ENCODE measurements around the gene HOXC11.
A peak's percentile ranks its signal among the peaks of the same experiment; 100 is the strongest.

Gene HOXC11

DNA sequence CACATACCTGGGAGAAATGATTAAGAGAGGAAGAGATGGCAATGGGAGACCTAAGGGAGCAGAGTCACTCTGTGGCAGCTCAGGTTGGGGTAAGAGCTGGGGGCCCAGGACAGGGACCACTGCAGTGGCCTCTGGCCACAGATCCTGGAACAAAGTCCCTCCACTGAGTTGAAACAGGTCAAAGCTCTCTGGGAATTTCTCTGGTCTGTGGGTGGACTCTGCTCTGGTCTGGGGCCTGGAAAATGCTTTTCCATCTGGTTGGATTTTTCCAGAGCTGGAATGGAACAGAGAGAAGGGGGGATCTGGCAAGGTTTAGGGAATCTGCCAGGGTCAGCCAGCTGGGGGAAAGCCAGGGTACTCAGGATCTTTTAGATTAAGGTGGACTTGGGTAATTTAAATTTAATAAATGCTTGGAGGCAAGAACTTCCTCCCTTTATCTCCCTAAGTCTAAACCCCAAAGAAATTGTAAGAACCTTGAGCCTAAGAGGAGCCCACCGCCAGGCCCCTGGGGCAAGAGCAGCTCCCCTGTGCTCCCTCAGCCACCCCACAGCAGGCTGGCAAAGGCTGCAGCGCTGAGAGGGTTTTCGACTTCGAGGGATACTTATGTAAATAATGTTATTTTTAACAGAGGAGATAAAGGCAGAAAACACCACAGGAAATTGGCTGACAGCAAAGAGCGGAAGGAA is 15.8 kb downstream of the HOXC11 start:
- no peaks in the 10 kb centered on the region for H3K36me3 ChIP-seq (ENCODE audit: insufficient read depth, low read length)
- H3K4me1 ChIP-seq (ENCODE audit: insufficient read depth, low read length): no peaks in the 10 kb centered on the region
- H3K9ac ChIP-seq (ENCODE audit: low read depth, low read length): no peak overlapping the region
- H3K9me3 ChIP-seq (ENCODE audit: control insufficient read depth, insufficient read depth, low read length): no peaks in the 10 kb centered on the region

DNA sequence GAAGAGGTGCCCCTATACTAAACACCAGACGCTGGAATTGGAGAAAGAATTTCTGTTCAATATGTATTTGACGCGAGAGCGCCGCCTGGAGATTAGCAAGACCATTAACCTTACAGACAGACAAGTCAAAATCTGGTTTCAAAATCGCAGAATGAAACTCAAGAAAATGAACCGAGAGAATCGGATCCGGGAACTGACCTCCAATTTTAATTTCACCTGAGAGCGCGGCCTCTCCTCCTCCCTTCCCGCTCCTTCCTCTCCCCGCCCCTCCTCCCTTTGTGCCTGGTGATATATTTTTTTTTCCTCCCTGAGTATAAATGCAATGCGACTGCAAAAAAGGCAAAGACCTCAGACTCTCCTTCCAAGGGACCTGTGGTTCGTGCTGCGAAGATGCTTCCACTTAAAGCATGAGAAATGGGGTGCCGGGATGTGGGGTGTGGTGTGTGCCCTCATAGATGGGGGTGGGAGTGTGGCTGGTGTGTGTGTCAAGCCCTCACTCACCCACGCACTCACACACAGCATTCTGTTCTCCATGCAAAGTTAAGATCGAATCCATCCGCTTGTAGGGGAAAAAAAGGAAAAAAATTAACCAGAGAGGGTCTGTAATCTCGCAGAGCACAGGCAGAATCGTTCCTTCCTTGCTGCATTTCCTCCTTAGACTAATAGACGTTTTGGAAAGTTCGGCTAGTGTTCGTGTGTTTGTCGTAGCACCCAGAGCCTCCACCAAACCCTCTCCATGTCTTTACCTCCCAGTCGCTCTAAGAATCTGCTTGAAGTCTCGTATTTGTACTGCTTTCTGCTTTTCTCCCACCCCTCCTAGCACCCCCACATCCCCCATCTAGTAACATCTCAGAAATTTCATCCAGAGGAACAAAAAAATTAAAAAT is 16.5 kb downstream of the HOXC11 start:
- Histone ChIP-seq H3K4me1 (ENCODE audit: insufficient read depth, low read length) (no peaks in the 10 kb centered on the region), H3K36me3 (ENCODE audit: insufficient read depth, low read length) (no peaks in the 10 kb centered on the region), H3K9me3 (ENCODE audit: control insufficient read depth, insufficient read depth, low read length) (no peaks in the 10 kb centered on the region), H3K9ac (ENCODE audit: low read depth, low read length) (no peak overlapping the region)

DNA sequence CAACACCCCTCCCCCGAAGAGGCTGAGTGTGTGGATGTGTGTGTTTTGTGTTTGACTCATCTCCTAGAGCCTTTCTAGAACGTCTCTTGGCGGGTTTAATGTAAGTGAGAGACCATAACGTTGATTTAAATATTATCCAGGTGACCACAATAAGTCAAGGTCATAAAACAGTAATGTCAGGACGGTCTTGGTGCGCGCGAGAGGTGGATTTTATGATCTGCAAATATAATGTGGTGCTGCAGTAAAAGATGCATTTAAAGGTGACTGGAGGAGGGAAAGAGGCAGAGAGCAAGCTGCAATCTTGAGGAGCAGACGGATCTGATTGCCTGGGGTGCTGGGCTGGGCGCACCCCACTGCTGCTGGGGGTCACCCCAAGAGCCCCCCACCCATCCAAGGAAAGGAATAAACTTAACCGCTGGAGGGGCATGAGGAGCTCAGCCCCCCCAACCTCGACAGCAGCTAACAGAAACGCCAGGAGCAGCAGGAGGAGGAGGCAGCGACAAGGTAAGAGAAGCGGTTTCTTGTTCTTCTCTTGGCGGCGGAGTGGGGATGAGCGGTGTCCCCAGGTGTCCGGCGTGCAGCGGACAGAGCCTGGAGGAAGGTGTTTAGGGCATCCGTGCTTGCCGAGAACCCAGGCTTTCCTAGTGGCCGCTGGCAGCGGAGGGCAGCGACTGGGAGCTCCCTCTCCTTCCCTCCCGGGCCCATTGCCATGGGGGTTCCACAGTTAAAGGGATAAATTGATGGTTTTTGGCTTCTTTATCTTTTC is 17.6 kb downstream of the HOXC11 start:
- Histone ChIP-seq H3K4me1 (ENCODE audit: insufficient read depth, low read length) (no peaks in the 10 kb centered on the region), H3K36me3 (ENCODE audit: insufficient read depth, low read length) (no peaks in the 10 kb centered on the region), H3K9ac (ENCODE audit: low read depth, low read length) (no peak overlapping the region), H3K9me3 (ENCODE audit: control insufficient read depth, insufficient read depth, low read length) (no peaks in the 10 kb centered on the region)

DNA sequence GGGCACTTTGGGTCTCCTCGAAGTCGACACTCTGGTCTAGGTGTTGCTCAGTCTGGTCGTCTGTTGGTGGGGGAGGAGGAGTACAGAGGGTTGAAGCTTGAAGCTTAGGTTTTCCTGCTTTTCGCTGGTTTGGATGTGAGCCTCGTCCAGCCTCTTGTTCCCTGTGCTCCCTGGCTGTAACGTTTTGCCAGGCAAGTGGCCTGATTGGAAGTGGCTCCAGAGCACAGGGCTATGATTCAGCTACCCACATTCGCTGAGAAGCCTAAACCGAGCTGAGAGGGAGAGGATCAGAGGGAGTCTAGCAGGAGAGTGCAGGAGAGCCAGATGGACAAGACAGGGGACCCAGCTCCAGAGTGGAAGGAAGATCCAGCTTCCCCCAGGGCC is 18.1 kb downstream of the HOXC11 start:
- H3K36me3 ChIP-seq (ENCODE audit: insufficient read depth, low read length): no peaks in the 10 kb centered on the region
- H3K4me1 ChIP-seq (ENCODE audit: insufficient read depth, low read length): no peaks in the 10 kb centered on the region
- no peaks in the 10 kb centered on the region for H3K9me3 ChIP-seq (ENCODE audit: control insufficient read depth, insufficient read depth, low read length)
- H3K9ac ChIP-seq (ENCODE audit: low read depth, low read length): no peak overlapping the region

DNA sequence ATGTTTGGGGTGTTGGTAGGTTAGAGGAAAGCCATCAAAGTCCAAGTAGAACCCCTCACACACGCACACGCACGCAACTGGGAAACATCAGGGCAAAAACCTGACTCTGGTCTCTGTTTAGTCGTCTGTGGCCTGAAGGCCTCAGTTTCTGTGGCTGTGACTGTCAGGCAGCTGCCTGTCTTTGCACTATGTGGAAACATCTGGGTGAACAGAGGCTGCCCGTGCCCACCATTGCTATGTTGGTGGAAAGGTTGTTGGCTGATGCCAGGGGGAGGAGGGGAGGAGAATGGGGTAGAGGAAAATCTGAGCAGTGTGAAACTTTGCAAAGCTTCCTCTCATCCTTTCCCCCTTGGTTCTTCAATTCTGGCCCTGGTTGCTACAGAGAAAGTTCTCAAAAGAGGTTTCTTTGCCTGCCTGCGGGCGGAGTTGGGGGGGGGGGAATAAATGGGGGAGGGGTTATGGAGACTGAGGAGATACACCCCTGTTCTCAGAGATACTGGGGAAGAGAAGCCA is 19.5 kb downstream of the HOXC11 start:
- no peaks in the 10 kb centered on the region for H3K4me1 ChIP-seq (ENCODE audit: insufficient read depth, low read length)
- H3K9me3 ChIP-seq (ENCODE audit: control insufficient read depth, insufficient read depth, low read length): no peaks in the 10 kb centered on the region
- H3K9ac ChIP-seq (ENCODE audit: low read depth, low read length): no peak overlapping the region
- no peaks in the 10 kb centered on the region for H3K36me3 ChIP-seq (ENCODE audit: insufficient read depth, low read length)

DNA sequence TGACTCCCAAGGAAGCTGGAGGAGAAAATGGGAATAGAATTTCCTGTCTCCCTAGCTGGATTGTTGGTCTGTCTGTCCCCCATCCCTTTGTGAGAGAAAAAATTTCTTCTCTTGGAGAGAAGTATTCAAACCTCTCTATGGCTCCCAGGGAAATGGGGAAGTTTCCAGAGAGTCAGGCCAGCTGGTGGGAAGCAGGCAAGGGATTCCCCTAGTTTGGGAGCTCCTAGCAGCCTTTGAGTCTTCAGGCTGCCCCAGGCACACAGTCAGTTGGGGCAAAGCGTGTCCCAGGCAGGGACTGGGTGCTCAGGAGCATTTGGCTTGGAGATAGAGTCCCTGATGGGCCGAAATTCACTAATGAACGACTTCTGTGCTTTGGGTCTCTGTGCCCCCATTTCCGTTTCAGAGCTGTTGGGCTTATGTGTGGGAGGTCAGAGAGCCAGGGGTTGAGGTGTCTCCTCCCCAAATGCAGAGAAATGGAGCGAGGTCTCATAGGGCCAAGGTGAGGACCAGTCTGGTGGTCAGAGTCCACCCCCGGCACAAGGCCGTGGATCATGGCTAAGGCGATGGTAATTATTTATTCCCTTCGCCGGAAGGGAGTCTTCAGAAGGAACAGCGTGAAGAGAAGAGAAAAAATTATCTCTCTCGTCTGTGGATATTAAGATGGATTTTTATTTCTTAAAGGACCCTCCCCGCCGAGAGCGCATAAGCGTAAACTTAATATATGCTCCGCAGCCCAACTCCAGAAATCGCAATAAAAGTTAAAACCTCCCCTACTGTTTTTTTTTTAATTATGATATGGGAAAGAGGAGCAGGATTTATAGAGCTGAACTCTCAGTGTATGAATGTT is 20.5 kb downstream of the HOXC11 start:
- no peak overlapping the region for H3K9ac ChIP-seq (ENCODE audit: low read depth, low read length)
- H3K4me1 ChIP-seq (ENCODE audit: insufficient read depth, low read length): no peaks in the 10 kb centered on the region
- H3K9me3 ChIP-seq (ENCODE audit: control insufficient read depth, insufficient read depth, low read length): no peaks in the 10 kb centered on the region
- H3K36me3 ChIP-seq (ENCODE audit: insufficient read depth, low read length): no peaks in the 10 kb centered on the region

DNA sequence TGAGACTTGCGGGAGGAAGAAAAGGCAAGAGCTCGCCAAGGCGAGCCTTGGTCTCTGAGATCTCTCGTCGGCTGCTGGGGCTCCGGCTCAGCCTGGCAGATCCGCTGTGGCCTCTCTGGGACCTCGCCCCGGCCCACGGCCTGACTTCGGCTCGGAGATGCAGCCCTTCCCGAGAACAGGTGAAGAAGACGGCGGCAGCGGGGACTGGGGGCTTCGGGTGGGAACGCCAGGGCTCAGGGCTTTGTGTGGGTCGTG is 21.0 kb downstream of the HOXC11 start:
- no peaks in the 10 kb centered on the region for H3K36me3 ChIP-seq (ENCODE audit: insufficient read depth, low read length)
- no peaks in the 10 kb centered on the region for H3K4me1 ChIP-seq (ENCODE audit: insufficient read depth, low read length)
- no peak overlapping the region for H3K9ac ChIP-seq (ENCODE audit: low read depth, low read length)
- H3K9me3 ChIP-seq (ENCODE audit: control insufficient read depth, insufficient read depth, low read length): no peaks in the 10 kb centered on the region

DNA sequence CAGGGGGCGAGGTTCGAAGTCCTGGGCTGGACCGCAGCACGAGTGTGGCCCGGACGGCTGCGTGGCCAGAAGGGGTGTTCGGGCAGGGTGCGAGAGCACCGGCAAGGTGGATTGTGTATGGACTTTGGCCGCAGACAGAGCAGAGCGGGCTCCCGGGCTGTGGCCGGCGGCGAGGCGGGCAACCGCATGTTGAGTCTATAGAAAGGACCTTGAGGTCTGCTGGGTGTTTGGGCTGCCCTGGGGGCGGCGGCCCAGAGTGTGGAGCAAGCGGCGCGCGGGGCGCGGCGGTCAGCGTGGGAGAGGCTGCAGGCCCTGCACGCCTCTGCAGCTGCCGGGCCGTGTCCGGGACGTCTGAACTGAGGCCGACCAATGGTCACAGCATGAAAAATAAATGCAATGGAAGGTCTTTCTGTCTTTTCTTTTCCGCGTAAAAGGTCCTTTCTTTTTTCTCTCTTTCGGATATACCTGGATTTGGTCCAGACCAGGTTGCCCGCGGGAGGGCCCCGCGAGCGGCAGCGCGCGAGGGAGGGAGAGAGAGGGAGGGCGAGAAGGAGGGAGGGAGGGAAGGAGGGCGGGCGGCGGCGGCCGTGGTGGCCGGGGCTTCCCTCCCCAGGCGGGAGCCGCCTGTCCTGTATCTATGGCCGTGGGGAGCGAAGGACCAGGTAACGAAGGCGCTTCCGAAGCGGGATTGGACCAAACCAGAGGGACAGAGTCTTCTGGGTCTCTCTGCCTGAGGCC is 21.5 kb downstream of the HOXC11 start:
- Histone ChIP-seq H3K9ac (ENCODE audit: low read depth, low read length) (no peak overlapping the region), H3K36me3 (ENCODE audit: insufficient read depth, low read length) (no peaks in the 10 kb centered on the region), H3K4me1 (ENCODE audit: insufficient read depth, low read length) (no peaks in the 10 kb centered on the region), H3K9me3 (ENCODE audit: control insufficient read depth, insufficient read depth, low read length) (no peaks in the 10 kb centered on the region)

DNA sequence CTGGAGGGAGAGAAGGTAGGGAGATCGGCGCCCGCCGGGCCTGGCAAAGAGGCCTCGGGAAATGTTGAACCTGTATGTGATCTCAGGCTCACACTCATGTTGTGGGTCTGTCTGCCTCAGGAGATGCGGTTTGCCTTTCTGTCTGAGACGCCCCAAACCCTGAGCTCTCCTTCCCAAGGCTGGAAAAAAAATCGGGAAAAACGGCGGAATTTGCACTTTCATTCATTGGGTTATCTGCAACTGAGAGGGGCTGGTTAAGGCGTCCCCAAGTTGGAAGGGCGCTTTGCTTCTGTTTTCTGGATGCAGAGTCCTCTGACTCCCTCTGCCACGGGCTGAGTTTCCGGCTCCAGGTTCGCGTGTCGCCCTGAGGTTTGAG is 22.1 kb downstream of the HOXC11 start:
- H3K9me3 ChIP-seq (ENCODE audit: control insufficient read depth, insufficient read depth, low read length): no peaks in the 10 kb centered on the region
- no peaks in the 10 kb centered on the region for H3K4me1 ChIP-seq (ENCODE audit: insufficient read depth, low read length)
- no peaks in the 10 kb centered on the region for H3K36me3 ChIP-seq (ENCODE audit: insufficient read depth, low read length)
- H3K9ac ChIP-seq (ENCODE audit: low read depth, low read length): no peak overlapping the region

DNA sequence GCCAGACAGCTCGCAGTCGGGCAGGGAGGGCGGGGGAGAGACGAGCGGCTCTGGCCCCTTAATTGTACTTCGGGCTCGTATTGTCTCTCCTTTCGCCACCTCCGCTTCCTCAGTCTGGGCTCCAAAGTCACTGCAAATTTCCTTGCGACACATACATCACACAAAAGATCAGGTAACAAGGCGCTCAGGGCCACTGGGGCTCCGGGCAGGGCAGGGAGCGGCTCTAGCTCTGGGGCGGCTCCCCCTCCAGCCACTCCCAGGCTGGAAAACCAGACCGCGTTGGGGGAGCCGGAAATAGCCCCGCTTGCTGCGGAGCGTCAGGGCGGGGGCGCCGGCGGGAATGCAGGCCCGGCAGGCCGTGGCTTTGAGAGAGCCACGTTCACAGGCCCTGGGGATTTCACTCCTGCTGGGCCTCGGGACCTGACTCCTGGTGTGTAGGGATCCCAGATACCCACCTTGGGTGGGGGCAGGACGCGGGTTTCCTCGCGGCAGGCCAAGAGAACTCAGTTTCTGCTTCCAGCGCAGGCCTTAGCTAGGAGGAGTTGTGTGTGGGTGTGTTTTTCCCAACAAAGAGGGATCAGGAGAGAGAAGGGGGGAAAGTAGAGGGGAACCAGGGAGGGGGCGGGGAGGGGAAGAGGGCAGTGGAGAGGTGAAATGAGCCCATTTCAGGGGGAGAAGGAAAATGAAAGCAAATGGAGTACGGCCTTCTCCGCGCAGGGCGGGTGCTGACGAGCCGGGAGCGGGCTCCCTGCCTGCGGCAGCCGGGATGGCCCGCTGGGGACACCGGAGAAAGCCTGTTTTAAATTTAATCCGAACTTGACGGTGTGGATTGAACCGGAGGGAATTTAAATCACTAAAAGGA is 22.7 kb downstream of the HOXC11 start:
- Histone ChIP-seq H3K9ac (ENCODE audit: low read depth, low read length) (peak overlapping the region; percentile 25; the same call in 1 of the 2 replicates), H3K9me3 (ENCODE audit: control insufficient read depth, insufficient read depth, low read length) (no peaks in the 10 kb centered on the region), H3K36me3 (ENCODE audit: insufficient read depth, low read length) (no peaks in the 10 kb centered on the region), H3K4me1 (ENCODE audit: insufficient read depth, low read length) (no peaks in the 10 kb centered on the region; the same call in 1 of the 2 replicates)

DNA sequence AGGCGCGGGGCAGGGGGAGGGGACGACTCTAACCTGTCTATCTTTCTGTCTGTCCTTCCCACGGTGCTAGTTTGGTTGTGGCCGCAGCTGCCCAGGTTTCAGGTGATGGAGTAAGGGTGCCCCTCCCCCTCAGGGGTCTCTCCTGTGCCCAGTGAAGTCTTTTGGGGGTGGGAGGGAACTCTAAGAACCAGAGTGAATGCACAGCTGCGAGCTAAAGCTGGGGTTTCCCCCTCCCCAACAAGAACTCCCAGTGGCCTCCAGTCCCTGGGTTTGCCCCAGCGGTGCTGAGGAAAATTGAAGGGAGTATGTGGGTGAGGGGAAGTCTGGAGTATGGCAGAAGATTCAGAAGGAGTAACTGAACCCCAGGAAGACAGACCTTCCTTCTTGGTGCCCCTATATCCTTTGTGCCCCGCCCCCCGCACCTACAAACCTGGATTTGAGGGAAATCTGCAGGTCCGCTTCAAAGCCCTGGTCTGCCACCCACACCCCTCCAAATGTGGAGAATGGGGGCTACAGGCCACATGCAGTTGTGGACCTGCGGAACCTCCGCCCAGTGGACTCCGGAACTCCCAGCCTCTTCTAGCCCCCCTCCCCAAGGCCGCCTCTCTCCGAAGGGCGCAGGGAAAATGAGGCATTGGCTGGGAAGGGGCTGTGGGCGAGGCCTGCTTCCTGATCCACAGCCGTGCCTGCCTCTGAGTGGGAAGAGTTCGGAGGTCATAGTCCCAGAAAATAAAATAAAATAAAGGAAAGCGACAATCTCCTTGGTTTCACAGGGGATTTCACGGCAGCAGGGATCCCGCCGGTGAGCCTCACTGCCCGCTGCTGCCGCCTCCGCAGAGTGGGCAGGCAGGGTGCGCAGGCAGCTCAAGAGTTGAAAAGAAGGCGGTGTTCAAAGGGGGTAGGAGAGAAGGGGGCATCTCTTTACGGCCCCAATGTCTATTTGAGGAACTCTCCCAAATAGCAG is 23.6 kb downstream of the HOXC11 start:
- Histone ChIP-seq H3K36me3 (ENCODE audit: insufficient read depth, low read length) (no peaks in the 10 kb centered on the region), H3K9me3 (ENCODE audit: control insufficient read depth, insufficient read depth, low read length) (no peaks in the 10 kb centered on the region), H3K9ac (ENCODE audit: low read depth, low read length) (peak overlapping the region; percentile 25; the same call in 1 of the 2 replicates), H3K4me1 (ENCODE audit: insufficient read depth, low read length) (no peaks in the 10 kb centered on the region; the same call in 1 of the 2 replicates)

Data from ES-I3 (cell line).